NK-92 treated with Interleukin-12 subunit alpha and Interleukin-12 subunit beta, amount 100 ng/mL, for 24 hours (cell line): ENCODE data around the gene IDH1.

Experiments
- DNase-seq: peaks from one replicate; lab custom pipeline; 2025; lab: John Stamatoyannopoulos, UW

The IDH1 gene

GRCh38 chr2:208210688-208211451, 44.0 kb downstream of the IDH1 start:
- no peak for DNase-seq

DNA sequence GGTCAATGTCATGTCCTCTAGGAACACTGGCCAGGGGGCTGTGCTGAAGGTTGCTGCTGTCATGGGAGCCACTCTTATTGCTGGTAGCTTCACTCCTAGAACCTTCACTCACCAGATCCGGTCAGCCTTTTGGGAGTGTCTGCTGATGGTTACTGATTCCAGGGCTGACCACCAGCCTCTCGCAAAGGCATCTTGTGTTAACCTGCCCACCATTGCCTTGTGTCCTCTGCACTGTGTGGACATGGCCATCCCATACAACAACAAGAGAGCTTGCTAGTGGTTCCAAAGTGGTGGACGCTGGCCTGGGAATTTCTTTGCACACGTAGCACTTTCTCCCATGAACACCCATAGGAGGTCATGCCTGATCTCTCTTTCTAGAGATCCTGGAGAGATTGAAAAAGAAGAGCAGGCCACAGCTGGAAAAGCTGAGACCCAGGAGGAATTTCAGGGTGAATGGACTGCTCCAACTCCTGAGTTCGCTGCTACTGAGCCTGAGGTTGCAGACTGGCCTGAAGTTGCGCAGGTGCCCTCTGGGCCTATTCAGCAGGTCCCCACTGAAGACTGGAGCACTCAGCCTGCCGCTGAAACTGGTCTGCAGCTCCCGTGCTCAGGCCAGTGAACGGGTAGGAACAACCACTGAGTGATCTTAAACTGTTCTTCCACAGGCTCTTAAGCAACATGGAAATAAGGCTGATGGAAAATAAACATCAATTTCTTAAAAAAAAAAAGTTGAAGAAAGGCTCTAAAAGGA, 46.4 kb downstream of the IDH1 start:
- no peak for DNase-seq

DNA sequence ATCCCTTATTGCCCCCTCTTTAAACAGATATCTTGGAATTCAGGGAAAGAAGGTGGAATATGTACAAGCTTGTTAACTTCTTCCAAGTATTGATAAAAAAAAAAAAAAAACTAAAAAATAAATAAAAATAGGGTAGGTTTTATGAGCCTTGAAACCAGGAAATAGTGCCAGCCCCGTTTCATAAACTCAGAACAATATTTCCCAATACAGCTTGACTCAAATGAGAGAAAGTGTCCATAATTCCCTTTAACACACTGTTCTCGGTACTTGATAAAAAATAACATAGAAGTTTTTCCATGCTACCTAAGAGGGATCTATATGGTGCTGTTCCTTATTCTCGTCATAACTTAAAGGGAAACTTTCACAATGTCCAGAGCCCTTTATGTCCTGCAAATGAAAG, 47.1 kb downstream of the IDH1 start:
- DNase-seq: no peak

DNA sequence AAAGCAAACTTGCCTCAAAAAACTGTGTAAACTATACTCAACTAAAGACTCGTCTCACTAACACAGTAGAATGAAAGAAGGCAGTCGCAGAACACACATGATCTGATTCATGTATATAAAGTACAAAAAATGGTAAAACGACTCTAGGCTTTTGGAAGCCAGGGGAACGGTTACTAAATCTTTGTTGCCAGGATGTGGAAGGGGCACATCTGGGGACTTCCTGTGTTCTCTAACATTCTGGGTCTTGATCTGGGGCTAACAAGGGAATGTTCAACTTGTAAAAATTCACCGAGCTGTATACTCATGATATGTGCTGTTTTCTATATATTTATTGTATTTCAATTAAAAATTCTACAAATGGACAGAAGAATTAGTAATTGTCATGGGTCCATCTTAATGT, 50.7 kb downstream of the IDH1 start:
- DNase-seq: no peak

DNA sequence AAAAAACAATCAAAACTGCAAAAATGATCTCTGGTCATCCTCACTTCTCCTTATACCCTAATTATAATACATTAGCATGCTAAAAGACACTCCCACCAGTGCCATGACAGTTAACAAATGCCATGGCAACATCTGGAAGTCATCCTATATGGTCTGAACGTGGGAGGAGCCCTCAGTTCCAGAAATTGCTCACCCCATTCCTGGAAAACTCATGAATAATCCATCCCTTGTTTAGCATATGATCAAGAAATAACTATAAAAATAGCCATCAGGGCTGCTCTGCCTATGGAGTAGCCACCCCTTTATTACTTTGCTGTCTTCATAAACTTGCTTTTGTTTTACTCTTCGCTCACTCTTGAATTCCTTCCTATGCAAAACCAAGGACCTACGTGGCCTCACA, 59.3 kb downstream of the IDH1 start:
- DNase-seq: no peak

DNA sequence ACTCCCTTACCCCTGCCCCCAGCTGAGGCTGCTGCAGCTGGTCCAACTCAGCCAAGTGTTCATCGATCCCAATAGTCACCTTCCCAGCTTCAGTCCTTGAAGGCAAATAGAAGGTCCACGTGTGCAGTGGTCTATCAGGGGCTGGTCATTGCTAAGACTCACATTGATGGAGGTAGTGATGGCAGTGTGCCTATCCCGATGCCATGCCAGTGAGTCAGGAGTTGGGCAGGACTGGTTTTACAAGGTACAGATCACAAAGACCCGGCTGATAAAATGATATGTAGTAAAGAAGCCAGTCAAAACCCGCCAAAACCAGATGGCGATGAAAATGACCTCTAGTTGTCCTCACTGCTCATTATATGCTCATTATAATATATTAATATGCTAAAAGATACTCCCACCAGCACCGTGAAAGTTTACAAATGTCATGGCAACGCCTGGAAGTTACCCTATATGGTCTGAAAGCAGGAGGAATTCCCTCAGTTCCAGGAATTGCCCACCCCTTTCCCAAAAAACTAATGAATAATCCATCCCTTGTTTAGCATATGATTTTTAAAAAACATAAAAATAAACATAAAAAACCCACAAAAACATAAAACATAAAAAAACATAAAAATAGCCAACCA, 62.1 kb downstream of the IDH1 start:
- DNase-seq: no peak

- DNase-seq: no peak
These were observed 64.9 kb downstream of the IDH1 start, which contains the start of gene C2orf80 for GRCh38 chr2:208189810-208190503. TSS of gene C2orf80 (minus strand) at chr2:208190030. CDS start at chr2:208186986, 3,044 bp downstream.

DNA sequence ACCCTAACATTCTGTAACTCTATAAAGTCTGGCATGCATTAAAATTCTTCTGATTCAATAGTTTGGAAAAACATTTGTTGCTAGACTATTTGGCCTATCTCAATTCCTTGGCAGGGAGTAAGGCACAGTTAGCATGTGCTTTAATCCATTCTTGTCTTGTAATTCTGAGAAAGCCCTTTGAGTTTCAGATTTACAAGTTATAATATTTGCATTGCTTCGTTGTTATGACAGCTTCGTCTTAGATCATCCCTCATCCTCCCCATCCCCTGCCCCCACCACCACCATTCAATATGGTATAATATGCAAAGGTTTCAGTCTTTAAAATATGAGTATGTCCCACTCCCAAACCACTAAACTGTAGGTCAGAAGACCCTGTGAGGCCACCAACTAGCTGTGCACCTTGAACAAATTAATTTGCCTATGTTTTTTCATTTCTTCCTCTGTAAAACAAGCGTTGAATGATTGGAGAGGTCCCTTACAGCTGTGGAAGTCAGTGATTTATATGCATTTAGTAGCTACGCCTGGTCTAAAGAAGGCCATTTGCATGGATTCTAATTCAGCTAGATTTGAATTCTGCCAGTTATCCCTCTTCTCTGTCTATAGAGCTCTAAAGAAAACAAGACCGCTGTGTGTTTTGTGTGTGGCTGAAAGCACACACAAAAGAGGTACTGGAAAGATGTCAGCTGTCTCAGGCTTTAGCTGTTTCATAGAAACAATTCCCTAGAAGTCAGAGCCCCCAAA, 65.6 kb downstream of the IDH1 start:
- no peak for DNase-seq

- no peak for DNase-seq
These were observed 68.0 kb downstream of the IDH1 start for GRCh38 chr2:208186893-208187292.

GRCh38 chr2:208186465-208186864, 68.4 kb downstream of the IDH1 start:
- no peak for DNase-seq
